Astrocyte (in vitro differentiated cells and primary cell): ENCODE measurements around the gene PCLO. TPM values are rescaled to one million over a fixed set of nuclear protein-coding genes. Genes with fewer than 3 reads are reported as not detected.

Experiments used
- DNase-seq: peaks from one replicate; pipeline ENCODE4 v3.0.0-alpha.2; 2010; ENCODE audit warnings: low read depth
- FAIRE-seq: peaks from 2 replicates; lab custom pipeline; 2011; peaks lifted over from hg19 to GRCh38; lab: Jason Lieb, UNC
- H2AFZ ChIP-seq: 2 replicates; pipeline ENCODE4 v1.6.0; 2012; ENCODE audit warnings: low read depth, low read length, inconsistent platforms
- H3K27ac ChIP-seq: 2 replicates; pipeline ENCODE4 v1.5.1; 2011; ENCODE audit warnings: low read depth, low read length, inconsistent platforms
- H3K27me3 ChIP-seq: 2 replicates; pipeline ENCODE4 v1.6.0; 2011; ENCODE audit warnings: low read length, inconsistent platforms; ENCODE audit not compliant: insufficient read depth
- H3K36me3 ChIP-seq: 2 replicates; pipeline ENCODE4 v1.5.1; 2011; ENCODE audit warnings: low read length, inconsistent platforms; ENCODE audit not compliant: insufficient read depth
- H3K4me1 ChIP-seq: 2 replicates; pipeline ENCODE4 v1.5.1; 2011; ENCODE audit warnings: low read length, inconsistent platforms; ENCODE audit not compliant: insufficient read depth
- H3K4me2 ChIP-seq: 2 replicates; pipeline ENCODE4 v1.6.0; 2012; ENCODE audit warnings: low read length, inconsistent platforms
- H3K4me3 ChIP-seq: 2 replicates; pipeline ENCODE4 v1.5.1; 2011; ENCODE audit warnings: low read depth, mild to moderate bottlenecking, low read length, inconsistent platforms; ENCODE audit not compliant: insufficient read depth
- H3K79me2 ChIP-seq: 2 replicates; pipeline ENCODE4 v1.6.0; 2012; ENCODE audit warnings: mild to moderate bottlenecking, low read length, inconsistent platforms; ENCODE audit not compliant: insufficient read depth
- H3K9ac ChIP-seq: 2 replicates; pipeline ENCODE4 v1.6.0; 2012; ENCODE audit warnings: mild to moderate bottlenecking, low read length, inconsistent platforms
- H3K9me3 ChIP-seq: 2 replicates; pipeline ENCODE4 v1.5.1; 2012; ENCODE audit warnings: low read depth, mild to moderate bottlenecking, low read length, inconsistent platforms; ENCODE audit not compliant: insufficient read depth
- H4K20me1 ChIP-seq: 2 replicates; pipeline ENCODE4 v1.6.0; 2012; ENCODE audit warnings: low read length, inconsistent platforms; ENCODE audit not compliant: insufficient read depth
- H3K27ac Mint-ChIP-seq: one replicate; pipeline ENCODE4 v1.8.0; 2021; ENCODE audit warnings: mild to moderate bottlenecking, mixed read lengths; ENCODE audit not compliant: unreplicated experiment
- H3K27me3 Mint-ChIP-seq: one replicate; pipeline ENCODE4 v1.8.0; 2021; ENCODE audit warnings: low read depth, mixed read lengths; ENCODE audit not compliant: unreplicated experiment
- H3K36me3 Mint-ChIP-seq: one replicate; pipeline ENCODE4 v1.8.0; 2021; ENCODE audit warnings: low read depth, mixed read lengths; ENCODE audit not compliant: unreplicated experiment
- H3K4me1 Mint-ChIP-seq: one replicate; pipeline ENCODE4 v1.8.0; 2021; ENCODE audit warnings: low read depth, mixed read lengths; ENCODE audit not compliant: unreplicated experiment
- H3K4me3 Mint-ChIP-seq: one replicate; pipeline ENCODE4 v1.8.0; 2021; ENCODE audit warnings: mild to moderate bottlenecking, moderate library complexity, mixed read lengths; ENCODE audit not compliant: unreplicated experiment
- H3K9me3 Mint-ChIP-seq: one replicate; pipeline ENCODE4 v1.8.0; 2021; ENCODE audit warnings: mild to moderate bottlenecking, mixed read lengths; ENCODE audit not compliant: unreplicated experiment
- CTCF ChIP-seq: IDR thresholded peaks from 2 replicates; pipeline ENCODE4 v1.5.1; 2011; ENCODE audit warnings: low read depth, mild to moderate bottlenecking, inconsistent platforms, low read length, moderate library complexity; ENCODE audit not compliant: insufficient read depth
- EZH2 ChIP-seq: IDR thresholded peaks from 2 replicates; pipeline ENCODE4 v1.6.1; 2012; ENCODE audit warnings: mild to moderate bottlenecking, low read length, inconsistent platforms; ENCODE audit not compliant: insufficient read depth
- total RNA-seq: library from RNA; stranded (reverse); gene quantifications from 2 replicates; pipeline ENCODE4 v1.2.1, GENCODE V29; 2021

PCLO gene
- total RNA-seq, 1 donor from 2014 or later = 3.0 TPM

GRCh38 chr7:83210479-83210878 lies 47.8 kb upstream of the PCLO start:
- no peak for FAIRE-seq
- H3K27me3 ChIP-seq = no peaks in the 10 kb centered on the region
- Mint-ChIP-seq H3K9me3 (no peaks in the 10 kb centered on the region), H3K4me3 (no peak overlapping the region), H3K27ac (no peak overlapping the region), H3K27me3 (no peaks in the 10 kb centered on the region), H3K36me3 (no peaks in the 10 kb centered on the region), H3K4me1 (no peaks in the 10 kb centered on the region)
- no peak overlapping the region for H2AFZ ChIP-seq
- no peaks in the 10 kb centered on the region for H3K9me3 ChIP-seq
- H4K20me1 ChIP-seq = no peaks in the 10 kb centered on the region
- no peak overlapping the region for H3K9ac ChIP-seq
- no peak for TF ChIP-seq EZH2
- TF ChIP-seq CTCF = no peak
- H3K4me3 ChIP-seq = no peak overlapping the region
- H3K4me2 ChIP-seq = no peak overlapping the region
- no peak overlapping the region for H3K27ac ChIP-seq
- no peaks in the 10 kb centered on the region for H3K4me1 ChIP-seq
- DNase-seq = no peak
- H3K36me3 ChIP-seq = no peaks in the 10 kb centered on the region
- H3K79me2 ChIP-seq = no peaks in the 10 kb centered on the region

GRCh38 chr7:83204715-83205114 lies 42.0 kb upstream of the PCLO start:
- no peak for FAIRE-seq
- TF ChIP-seq CTCF = no peak
- TF ChIP-seq EZH2 = no peak
- Histone ChIP-seq H3K79me2 (no peaks in the 10 kb centered on the region), H3K4me1 (no peaks in the 10 kb centered on the region), H3K4me2 (no peak overlapping the region), H2AFZ (no peak overlapping the region), H3K36me3 (no peaks in the 10 kb centered on the region), H4K20me1 (no peaks in the 10 kb centered on the region), H3K27me3 (no peaks in the 10 kb centered on the region), H3K9ac (no peak overlapping the region), H3K9me3 (no peaks in the 10 kb centered on the region), H3K4me3 (no peak overlapping the region), H3K27ac (no peak overlapping the region)
- no peaks in the 10 kb centered on the region for H3K27me3 Mint-ChIP-seq
- no peaks in the 10 kb centered on the region for H3K36me3 Mint-ChIP-seq
- H3K4me1 Mint-ChIP-seq = no peaks in the 10 kb centered on the region
- DNase-seq = no peak
- H3K4me3 Mint-ChIP-seq = no peak overlapping the region
- H3K27ac Mint-ChIP-seq = no peak overlapping the region
- no peaks in the 10 kb centered on the region for H3K9me3 Mint-ChIP-seq

GRCh38 chr7:83201355-83201754 lies 38.7 kb upstream of the PCLO start:
- Mint-ChIP-seq H3K27ac (no peak overlapping the region), H3K4me3 (no peak overlapping the region), H3K36me3 (no peaks in the 10 kb centered on the region), H3K4me1 (no peaks in the 10 kb centered on the region), H3K9me3 (no peaks in the 10 kb centered on the region), H3K27me3 (no peaks in the 10 kb centered on the region)
- Histone ChIP-seq H3K36me3 (no peaks in the 10 kb centered on the region), H3K4me3 (no peak overlapping the region), H3K9ac (no peak overlapping the region), H3K4me1 (no peaks in the 10 kb centered on the region), H3K79me2 (no peaks in the 10 kb centered on the region), H3K27ac (no peak overlapping the region), H3K27me3 (no peaks in the 10 kb centered on the region), H3K9me3 (no peaks in the 10 kb centered on the region), H3K4me2 (no peak overlapping the region), H4K20me1 (no peaks in the 10 kb centered on the region), H2AFZ (no peak overlapping the region)
- TF ChIP-seq EZH2 (no peak), CTCF (no peak)
- DNase-seq = no peak
- FAIRE-seq = no peak
